Epithelial cell of alveolus of lung (primary cell): ENCODE results near the gene TMEM59. TPM values are rescaled to one million over a fixed set of nuclear protein-coding genes. Genes with fewer than 3 reads are reported as not detected.

Source experiments
- total RNA-seq: library from RNA; depleted of rRNA; stranded (reverse); fragments of >200 nt; gene quantifications from 2 replicates; pipeline ENCODE4 v1.2.1, GENCODE V29; 2015

Gene TMEM59, protein sequence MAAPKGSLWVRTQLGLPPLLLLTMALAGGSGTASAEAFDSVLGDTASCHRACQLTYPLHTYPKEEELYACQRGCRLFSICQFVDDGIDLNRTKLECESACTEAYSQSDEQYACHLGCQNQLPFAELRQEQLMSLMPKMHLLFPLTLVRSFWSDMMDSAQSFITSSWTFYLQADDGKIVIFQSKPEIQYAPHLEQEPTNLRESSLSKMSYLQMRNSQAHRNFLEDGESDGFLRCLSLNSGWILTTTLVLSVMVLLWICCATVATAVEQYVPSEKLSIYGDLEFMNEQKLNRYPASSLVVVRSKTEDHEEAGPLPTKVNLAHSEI
- 190 and 311 TPM in 2 replicates for total RNA-seq

DNA sequence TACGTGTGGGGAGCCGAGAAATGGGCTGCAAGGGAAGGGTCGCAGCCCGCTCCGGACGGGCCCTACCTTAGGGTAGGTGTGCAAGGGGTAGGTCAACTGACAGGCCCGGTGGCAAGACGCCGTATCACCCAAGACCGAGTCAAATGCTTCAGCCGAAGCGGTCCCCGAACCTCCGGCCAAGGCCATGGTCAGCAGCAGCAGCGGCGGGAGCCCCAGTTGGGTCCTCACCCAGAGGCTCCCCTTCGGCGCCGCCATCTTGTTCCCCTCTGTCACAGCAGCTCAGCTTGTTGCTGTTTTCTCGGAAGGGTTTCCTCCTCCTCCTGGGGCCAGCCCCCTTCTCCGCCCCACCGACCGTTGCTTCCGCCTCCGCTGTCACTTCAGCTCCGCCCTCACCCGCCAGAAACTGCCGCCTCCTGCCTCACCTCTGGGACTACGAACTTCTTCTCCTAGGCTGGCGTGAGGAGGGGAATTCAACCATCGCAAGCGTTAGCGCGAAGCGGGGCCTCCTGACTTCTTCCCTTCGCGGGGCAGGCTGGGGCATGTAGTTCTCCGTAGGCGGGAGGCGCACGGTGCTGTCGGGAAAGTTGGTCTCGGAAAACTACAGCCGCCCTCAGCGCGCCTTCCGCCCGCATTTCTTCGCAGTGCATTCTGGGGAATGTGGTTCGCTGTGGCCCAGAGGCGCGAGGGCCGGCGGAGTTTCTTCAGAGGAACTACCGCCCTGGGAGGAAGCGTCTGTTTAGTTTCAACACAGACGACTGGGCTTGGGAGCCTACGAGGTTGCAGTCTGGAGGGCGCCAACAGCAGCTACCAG is at the start of gene TMEM59, which contains the start of gene TCEANC2:
Gene TMEM59 (minus strand): TSS at position 271 of the 811 bp plus-strand sequence. CDS start 16 bp downstream, at position 255.
Gene TCEANC2 (plus strand): TSS at position 675 of the 811 bp plus-strand sequence. CDS start 815 bp downstream, outside the sequence.

DNA sequence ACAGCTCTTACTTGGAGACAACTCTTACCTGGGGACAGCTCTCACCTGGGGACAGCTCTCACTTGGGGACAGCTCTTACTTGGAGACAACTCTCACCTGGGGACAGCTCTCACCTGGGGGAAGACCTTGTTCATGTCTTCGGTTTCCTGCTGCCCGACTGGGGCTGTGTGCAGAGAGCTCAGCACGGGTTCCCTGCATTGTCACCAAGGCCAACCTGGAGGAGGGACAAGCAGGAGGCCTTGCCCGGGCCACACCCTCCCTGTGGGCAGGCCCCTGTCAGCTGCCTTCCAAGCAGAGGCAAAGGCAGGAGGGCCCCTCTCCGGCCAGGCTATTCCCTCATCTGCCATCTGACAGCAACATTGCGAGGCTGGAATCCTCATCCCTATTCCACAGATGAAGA is 35.0 kb downstream of the TMEM59 start, which contains the start of gene LDLRAD1:
Gene LDLRAD1 (minus strand): TSS at position 208 of the 400 bp plus-strand sequence. CDS start 74 bp downstream, at position 134.

Other genes with a start within 250 kb of the TMEM59 start
- gene NDC1, start 214.9 kb downstream of the TMEM59 start, total RNA-seq = 16.8 and 28.6 TPM in 2 replicates
- gene YIPF1, start 163.4 kb downstream of the TMEM59 start, total RNA-seq = 25.6 and 31.5 TPM in 2 replicates
- gene DIO1, start 159.0 kb downstream of the TMEM59 start, total RNA-seq = not detected in 2 replicates
- gene IFT25, start 107.5 kb downstream of the TMEM59 start, total RNA-seq = 12.1 and 26.0 TPM in 2 replicates
- gene LRRC42, start 106.9 kb downstream of the TMEM59 start, total RNA-seq = 33.5 and 33.9 TPM in 2 replicates
- gene LDLRAD1, start 35.0 kb downstream of the TMEM59 start, total RNA-seq = not detected in 2 replicates
- gene TCEANC2, start 404 bp upstream of the TMEM59 start, total RNA-seq = 2.2 and 3.5 TPM in 2 replicates
- gene CDCP2, start 99.8 kb upstream of the TMEM59 start, total RNA-seq = 0.08 and 0.26 TPM in 2 replicates
- gene CYB5RL, start 146.8 kb upstream of the TMEM59 start, total RNA-seq = 3.0 and 4.4 TPM in 2 replicates
- gene MRPL37, start 147.0 kb upstream of the TMEM59 start, total RNA-seq = 83.2 and 114 TPM in 2 replicates